IPS-15b (cell line): Measurements from ENCODE around the gene LHPP.

Source experiments
- H3K27me3 ChIP-seq: one replicate; pipeline ENCODE4 v1.6.1; 2013; ENCODE audit warnings: low read length; ENCODE audit not compliant: control insufficient read depth, insufficient read depth
- H3K36me3 ChIP-seq: one replicate; pipeline ENCODE4 v1.6.1; 2013; ENCODE audit warnings: low read length; ENCODE audit not compliant: control insufficient read depth, insufficient read depth
- H3K4me1 ChIP-seq: one replicate; pipeline ENCODE4 v1.6.1; 2013; ENCODE audit warnings: mild to moderate bottlenecking, low read length; ENCODE audit not compliant: control insufficient read depth, insufficient read depth
- H3K4me3 ChIP-seq: one replicate; pipeline ENCODE4 v1.5.1; 2013; ENCODE audit warnings: low read depth, low read length
- H3K9ac ChIP-seq: one replicate; pipeline ENCODE4 v1.6.1; 2013; ENCODE audit warnings: low read depth, mild to moderate bottlenecking, low read length
- H3K9me3 ChIP-seq: one replicate; pipeline ENCODE4 v1.6.1; 2013; ENCODE audit warnings: mild to moderate bottlenecking, low read length; ENCODE audit not compliant: control insufficient read depth, insufficient read depth

Gene LHPP

GRCh38 chr10:124647421-124648130 is 186.0 kb downstream of the LHPP start:
- no peak overlapping the region for H3K4me3 ChIP-seq
- H3K9me3 ChIP-seq: no peaks in the 10 kb centered on the region
- no peaks in the 10 kb centered on the region for H3K36me3 ChIP-seq
- no peaks in the 10 kb centered on the region for H3K27me3 ChIP-seq
- H3K4me1 ChIP-seq: peaks cover 4% of the 10 kb centered on the region
- H3K9ac ChIP-seq: no peak overlapping the region

- Histone ChIP-seq H3K27me3 (no peaks in the 10 kb centered on the region), H3K9me3 (no peaks in the 10 kb centered on the region), H3K4me1 (peaks cover 4% of the 10 kb centered on the region), H3K9ac (no peak overlapping the region), H3K4me3 (no peak overlapping the region), H3K36me3 (no peaks in the 10 kb centered on the region)
Measured at GRCh38 chr10:124648131-124648475, 186.5 kb downstream of the LHPP start.

GRCh38 chr10:124648738-124649137 is 187.1 kb downstream of the LHPP start:
- Histone ChIP-seq H3K27me3 (no peaks in the 10 kb centered on the region), H3K4me1 (peaks cover 4% of the 10 kb centered on the region), H3K36me3 (no peaks in the 10 kb centered on the region), H3K9ac (no peak overlapping the region), H3K4me3 (no peak overlapping the region), H3K9me3 (no peaks in the 10 kb centered on the region)

- H3K4me1 ChIP-seq: peaks cover 4% of the 10 kb centered on the region
Measured at GRCh38 chr10:124649214-124649613, 187.6 kb downstream of the LHPP start.

GRCh38 chr10:124650263-124650662 is 188.6 kb downstream of the LHPP start:
- H3K27me3 ChIP-seq: no peaks in the 10 kb centered on the region
- H3K9me3 ChIP-seq: no peaks in the 10 kb centered on the region
- H3K4me3 ChIP-seq: no peak overlapping the region
- no peak overlapping the region for H3K9ac ChIP-seq
- H3K36me3 ChIP-seq: no peaks in the 10 kb centered on the region
- peaks cover 6% of the 10 kb centered on the region for H3K4me1 ChIP-seq

More at GRCh38 chr10:124649214-124649613, 187.6 kb downstream of the LHPP start:
- Histone ChIP-seq H3K27me3 (no peaks in the 10 kb centered on the region), H3K4me3 (no peak overlapping the region), H3K9ac (no peak overlapping the region), H3K36me3 (no peaks in the 10 kb centered on the region), H3K9me3 (no peaks in the 10 kb centered on the region)

- H3K36me3 ChIP-seq: no peaks in the 10 kb centered on the region
- H3K9ac ChIP-seq: peak overlapping the region; percentile 60
- no peaks in the 10 kb centered on the region for H3K27me3 ChIP-seq
- H3K4me1 ChIP-seq: peaks cover 10% of the 10 kb centered on the region
- H3K9me3 ChIP-seq: no peaks in the 10 kb centered on the region
- H3K4me3 ChIP-seq: no peak overlapping the region
Measured at GRCh38 chr10:124650820-124651401, 189.3 kb downstream of the LHPP start.

GRCh38 chr10:124651402-124651891 is 189.8 kb downstream of the LHPP start:
- Histone ChIP-seq H3K4me1 (peaks cover 10% of the 10 kb centered on the region), H3K4me3 (no peak overlapping the region), H3K9ac (peak overlapping the region; percentile 37), H3K36me3 (no peaks in the 10 kb centered on the region), H3K27me3 (no peaks in the 10 kb centered on the region), H3K9me3 (no peaks in the 10 kb centered on the region)

- Histone ChIP-seq H3K9ac (no peak overlapping the region), H3K4me1 (peaks cover 10% of the 10 kb centered on the region)
Measured at GRCh38 chr10:124652200-124652599, 190.6 kb downstream of the LHPP start.

GRCh38 chr10:124652701-124653100 is 191.1 kb downstream of the LHPP start:
- Histone ChIP-seq H3K9me3 (no peaks in the 10 kb centered on the region), H3K4me3 (no peak overlapping the region), H3K36me3 (no peaks in the 10 kb centered on the region), H3K4me1 (peaks cover 10% of the 10 kb centered on the region), H3K9ac (no peak overlapping the region), H3K27me3 (no peaks in the 10 kb centered on the region)

More at GRCh38 chr10:124652200-124652599, 190.6 kb downstream of the LHPP start:
- H3K9me3 ChIP-seq: no peaks in the 10 kb centered on the region
- no peaks in the 10 kb centered on the region for H3K27me3 ChIP-seq
- H3K4me3 ChIP-seq: no peak overlapping the region
- H3K36me3 ChIP-seq: no peaks in the 10 kb centered on the region

GRCh38 chr10:124653311-124653710 is 191.7 kb downstream of the LHPP start:
- H3K36me3 ChIP-seq: no peaks in the 10 kb centered on the region
- peaks cover 10% of the 10 kb centered on the region for H3K4me1 ChIP-seq
- no peaks in the 10 kb centered on the region for H3K27me3 ChIP-seq
- no peak overlapping the region for H3K4me3 ChIP-seq
- no peak overlapping the region for H3K9ac ChIP-seq
- H3K9me3 ChIP-seq: no peaks in the 10 kb centered on the region

GRCh38 chr10:124653811-124654651 is 192.4 kb downstream of the LHPP start:
- Histone ChIP-seq H3K36me3 (no peaks in the 10 kb centered on the region), H3K27me3 (no peaks in the 10 kb centered on the region), H3K9me3 (no peaks in the 10 kb centered on the region), H3K4me3 (no peak overlapping the region), H3K4me1 (peaks cover 10% of the 10 kb centered on the region), H3K9ac (no peak overlapping the region)
